AG09309 (cell line): Measurements from ENCODE around the gene MTX3.

ENCODE experiments used
- DNase-seq: peaks from one replicate; pipeline ENCODE4 v3.0.0-alpha.2; 2010; ENCODE audit warnings: low read depth
- H3K4me3 ChIP-seq: 2 replicates; pipeline ENCODE4 v1.5.1; 2011; ENCODE audit warnings: mild to moderate bottlenecking, low read depth, low read length, moderate library complexity; ENCODE audit not compliant: control insufficient read depth
- TF ChIP-seq, protein P1 (sequence below): IDR thresholded peaks from 2 replicates; pipeline ENCODE4 v1.5.1; 2011; ENCODE audit warnings: mild to moderate bottlenecking, low read depth, low read length, inconsistent platforms; ENCODE audit not compliant: insufficient read depth, control insufficient read depth; ENCODE audit errors: missing control alignments

The MTX3 gene

DNA sequence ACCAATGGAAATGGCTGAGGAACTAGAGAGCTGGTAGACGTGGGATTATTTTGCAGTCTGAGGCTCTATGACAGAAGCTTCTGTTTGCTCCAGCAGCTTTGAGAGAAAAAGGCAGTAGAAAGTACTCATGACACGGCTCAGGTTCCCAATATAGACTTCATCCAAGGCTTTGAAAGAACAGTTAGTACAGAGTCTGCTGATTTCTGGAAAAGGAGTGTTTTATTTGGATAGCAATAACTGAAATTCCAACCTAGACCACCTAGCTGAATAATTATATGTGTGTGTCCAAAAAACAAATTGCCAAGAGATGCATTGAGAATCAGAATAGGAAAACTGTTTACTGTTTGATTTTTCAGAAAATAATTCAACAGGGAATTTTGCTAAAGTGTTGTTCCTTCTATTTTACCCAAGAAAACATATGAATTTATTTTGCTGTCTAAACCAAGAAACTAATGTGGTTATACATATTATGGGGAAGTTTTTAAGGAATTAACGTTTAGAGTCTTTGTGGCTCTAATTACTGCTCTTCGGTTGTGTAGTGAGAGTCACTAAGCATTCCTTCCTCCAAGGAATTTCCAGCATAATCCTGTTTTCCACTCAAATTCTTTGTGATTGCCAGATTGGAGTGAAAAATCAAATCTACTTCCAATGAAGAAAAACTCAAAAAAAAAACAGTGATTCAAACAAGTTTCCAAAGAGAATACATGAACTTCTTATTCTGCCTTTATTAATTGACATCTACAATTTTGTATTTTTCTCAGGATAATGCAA is 18.1 kb upstream of the MTX3 start:
- TF ChIP-seq, protein P1, sequence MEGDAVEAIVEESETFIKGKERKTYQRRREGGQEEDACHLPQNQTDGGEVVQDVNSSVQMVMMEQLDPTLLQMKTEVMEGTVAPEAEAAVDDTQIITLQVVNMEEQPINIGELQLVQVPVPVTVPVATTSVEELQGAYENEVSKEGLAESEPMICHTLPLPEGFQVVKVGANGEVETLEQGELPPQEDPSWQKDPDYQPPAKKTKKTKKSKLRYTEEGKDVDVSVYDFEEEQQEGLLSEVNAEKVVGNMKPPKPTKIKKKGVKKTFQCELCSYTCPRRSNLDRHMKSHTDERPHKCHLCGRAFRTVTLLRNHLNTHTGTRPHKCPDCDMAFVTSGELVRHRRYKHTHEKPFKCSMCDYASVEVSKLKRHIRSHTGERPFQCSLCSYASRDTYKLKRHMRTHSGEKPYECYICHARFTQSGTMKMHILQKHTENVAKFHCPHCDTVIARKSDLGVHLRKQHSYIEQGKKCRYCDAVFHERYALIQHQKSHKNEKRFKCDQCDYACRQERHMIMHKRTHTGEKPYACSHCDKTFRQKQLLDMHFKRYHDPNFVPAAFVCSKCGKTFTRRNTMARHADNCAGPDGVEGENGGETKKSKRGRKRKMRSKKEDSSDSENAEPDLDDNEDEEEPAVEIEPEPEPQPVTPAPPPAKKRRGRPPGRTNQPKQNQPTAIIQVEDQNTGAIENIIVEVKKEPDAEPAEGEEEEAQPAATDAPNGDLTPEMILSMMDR = no peak
- H3K4me3 ChIP-seq = no peak overlapping the region
- DNase-seq = no peak

DNA sequence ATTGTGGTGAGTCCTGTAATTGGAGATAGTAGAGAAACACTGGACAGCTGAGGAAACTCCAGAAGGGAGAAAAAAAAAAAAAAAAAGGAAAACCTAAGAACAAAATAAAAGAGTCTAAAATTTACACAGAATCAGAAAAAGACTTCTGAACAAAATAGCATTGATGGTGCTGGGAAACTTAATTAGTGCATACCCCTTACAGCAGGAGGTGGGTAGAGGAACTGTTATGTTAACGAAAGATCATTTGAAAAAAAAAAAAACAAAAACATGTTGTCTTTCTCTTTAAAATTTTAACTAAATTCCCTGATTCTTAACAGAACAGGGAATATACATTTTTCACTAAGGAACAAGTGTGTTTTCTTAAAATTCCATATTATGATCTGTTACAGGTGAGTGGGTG is 11.6 kb upstream of the MTX3 start:
- TF ChIP-seq, protein P1 = no peak
- no peak overlapping the region for H3K4me3 ChIP-seq
- DNase-seq = no peak

DNA sequence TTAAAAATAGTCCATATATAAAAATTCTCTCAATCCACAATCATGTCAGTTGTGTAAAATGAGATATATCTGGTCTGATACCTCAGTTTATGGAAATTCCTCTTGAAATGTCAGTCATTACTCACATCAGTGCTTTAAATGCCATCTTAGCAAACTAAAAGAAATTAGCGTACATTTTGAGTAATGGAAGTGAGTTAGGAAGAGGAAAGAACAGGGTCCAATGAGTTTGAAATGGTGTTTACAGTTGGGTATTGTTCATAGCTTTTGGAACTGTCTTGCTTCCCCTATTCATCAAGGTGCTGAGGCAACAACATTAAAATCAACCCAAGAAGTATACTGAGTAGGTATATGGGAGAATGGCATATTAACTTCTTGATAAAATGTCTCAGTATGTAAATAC is 8.7 kb upstream of the MTX3 start:
- TF ChIP-seq, protein P1 = no peak
- H3K4me3 ChIP-seq = no peak overlapping the region
- no peak for DNase-seq

DNA sequence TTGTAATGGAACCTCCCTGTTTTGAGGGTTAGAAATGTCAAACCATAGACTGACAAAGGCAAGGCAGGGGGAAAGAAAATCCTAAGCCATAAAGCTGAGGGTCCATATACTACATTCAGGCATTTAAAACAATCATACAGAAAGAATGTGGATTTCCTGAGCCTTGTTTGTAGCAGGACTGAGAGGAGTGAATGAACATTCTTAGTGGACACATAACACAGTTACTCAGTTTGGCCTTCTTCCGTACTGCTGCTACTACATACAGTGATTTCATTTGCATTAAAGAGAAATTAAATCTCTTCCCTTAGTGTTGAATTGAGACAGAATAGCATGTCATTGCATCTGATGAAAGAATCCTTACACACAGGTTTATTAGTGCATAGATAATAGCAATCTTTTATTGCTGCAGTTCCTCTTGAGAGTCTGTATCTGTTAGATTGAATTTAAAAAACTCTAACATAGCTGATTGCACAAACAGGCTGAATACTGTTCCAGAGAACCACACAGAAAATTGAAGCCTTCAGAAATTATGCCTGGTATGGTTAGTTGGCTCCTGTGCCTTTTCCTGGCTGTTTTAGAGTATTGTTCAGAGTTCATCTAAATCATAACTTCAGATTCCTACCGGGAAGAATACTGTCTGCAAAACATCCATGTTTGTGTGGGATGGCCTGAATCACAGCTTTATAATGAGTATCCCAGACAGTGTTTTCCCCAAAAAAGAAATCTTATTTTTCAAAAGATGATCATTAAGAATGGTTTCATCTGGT is 2.0 kb upstream of the MTX3 start:
- DNase-seq = no peak
- TF ChIP-seq, protein P1 = no peak
- no peak overlapping the region for H3K4me3 ChIP-seq

DNA sequence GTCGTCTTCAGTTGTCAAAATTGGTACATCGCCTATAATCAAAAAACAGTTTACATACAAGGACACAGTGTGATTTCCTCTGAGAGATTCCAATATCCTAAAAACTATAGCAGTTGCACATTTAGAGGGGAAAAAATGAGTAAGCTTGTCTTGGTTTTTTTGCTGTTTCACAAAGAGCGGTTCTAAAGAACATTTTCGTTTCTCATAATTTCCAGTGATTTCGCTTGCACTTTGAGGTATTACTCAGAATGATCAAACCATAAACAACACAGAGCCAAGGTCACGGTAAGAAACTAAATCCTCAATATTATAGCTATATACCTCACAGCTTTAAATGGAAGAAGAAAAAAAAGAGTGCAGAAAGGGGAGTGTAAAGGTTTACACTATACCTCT is 861 bp downstream of the MTX3 start:
- no peak for DNase-seq
- peak overlapping the region; percentile 89 for H3K4me3 ChIP-seq

DNA sequence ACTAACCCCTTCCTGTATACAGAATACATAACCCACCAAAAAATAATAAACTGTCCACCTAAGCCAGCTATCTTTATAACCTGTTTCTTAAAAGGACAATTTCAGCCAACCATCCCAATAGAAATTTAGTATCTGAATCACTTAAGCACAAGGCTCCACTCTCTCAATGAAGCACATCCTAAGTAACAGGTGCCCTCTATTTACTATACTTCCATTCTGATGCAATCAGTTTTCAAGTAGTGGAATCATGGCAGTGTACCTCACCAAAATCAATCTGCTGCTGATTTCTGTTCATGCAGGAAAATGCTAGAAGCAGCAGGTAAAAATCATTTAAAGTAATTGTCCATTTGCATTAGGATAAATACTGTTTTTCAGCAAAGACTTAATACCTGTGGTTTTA is 4.8 kb downstream of the MTX3 start:
- H3K4me3 ChIP-seq = no peak overlapping the region
- DNase-seq = no peak
- TF ChIP-seq, protein P1 = no peak

More for the DNA sequence above, 861 bp downstream of the MTX3 start:
- TF ChIP-seq, protein P1 = no peak
